ENCODE data around the gene LYST. TPM values are rescaled to one million over a fixed set of nuclear protein-coding genes. Genes with fewer than 3 reads are reported as not detected.

Gene LYST
- total and polyA plus RNA-seq, 10 of the 15 experiments (the other 5 are each of a cell fraction or from before 2014, with no cell fraction given), result 3.3 to 28.1 (median 5.6) TPM

DNA sequence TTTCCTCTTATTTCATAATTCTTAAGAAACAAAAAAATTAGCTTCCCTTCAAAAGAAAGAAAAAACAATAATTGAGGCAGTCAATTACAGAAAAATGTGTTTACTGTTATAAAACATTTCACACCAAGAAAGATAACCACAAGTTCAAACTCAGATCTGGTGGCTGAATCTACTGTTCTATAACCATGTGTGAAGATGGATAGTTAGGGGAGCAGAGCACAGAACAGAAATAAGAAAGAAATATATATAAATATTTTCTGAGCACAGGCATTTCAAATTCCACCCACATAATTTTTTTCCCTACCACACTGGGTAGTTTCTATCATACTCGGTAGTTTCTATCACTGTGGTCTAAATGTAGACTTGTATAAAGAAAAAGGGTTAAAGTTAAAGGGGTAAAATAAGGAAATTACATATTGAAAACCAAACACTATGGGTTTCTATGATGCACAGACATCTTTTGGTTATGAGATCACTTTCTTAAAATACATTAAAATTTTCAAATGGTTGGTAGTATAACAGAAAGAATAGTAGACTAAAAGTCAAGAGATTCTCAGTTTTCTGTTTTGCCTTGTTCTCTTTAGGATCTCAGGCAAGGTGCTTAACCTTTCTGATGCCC lies 10.8 kb downstream of the LYST start (continued):
- TF ChIP-seq E2F8 (IDR thresholded peaks at IDR 0.05; ENCODE audit: low read depth, partially characterized antibody) (no peak), HSF1 (IDR thresholded peaks at IDR 0.05; ENCODE audit: low read depth, low read length) (no peak), MYB (IDR thresholded peaks at IDR 0.05; ENCODE audit: borderline replicate concordance, low read depth, low read length) (no peak), ZNF592 (IDR thresholded peaks at IDR 0.05) (no peak), E2F4 (IDR thresholded peaks at IDR 0.05; ENCODE audit: low read depth, low read length) (no peak), CBX5 (IDR thresholded peaks at IDR 0.05; ENCODE audit: low read depth) (no peak), FOS (IDR thresholded peaks at IDR 0.05; ENCODE audit: borderline replicate concordance, extremely low read depth, insufficient read length) (no peak), SMC3 (IDR thresholded peaks at IDR 0.05; ENCODE audit: borderline replicate concordance, low read length) (no peak), BHLHE40 (IDR thresholded peaks at IDR 0.05; ENCODE audit: borderline replicate concordance in 1 of 2, low read depth in 2 of 2, low read length in 1 of 2) (no peak), KAT2A (conservative IDR thresholded peaks at IDR 0.05; ENCODE audit: control insufficient read depth, low read depth, low read length) (no peak), TAF1 (IDR thresholded peaks at IDR 0.05; ENCODE audit: borderline replicate concordance, low read depth, low read length) (no peak)
- TF ChIP-seq, protein P1, sequence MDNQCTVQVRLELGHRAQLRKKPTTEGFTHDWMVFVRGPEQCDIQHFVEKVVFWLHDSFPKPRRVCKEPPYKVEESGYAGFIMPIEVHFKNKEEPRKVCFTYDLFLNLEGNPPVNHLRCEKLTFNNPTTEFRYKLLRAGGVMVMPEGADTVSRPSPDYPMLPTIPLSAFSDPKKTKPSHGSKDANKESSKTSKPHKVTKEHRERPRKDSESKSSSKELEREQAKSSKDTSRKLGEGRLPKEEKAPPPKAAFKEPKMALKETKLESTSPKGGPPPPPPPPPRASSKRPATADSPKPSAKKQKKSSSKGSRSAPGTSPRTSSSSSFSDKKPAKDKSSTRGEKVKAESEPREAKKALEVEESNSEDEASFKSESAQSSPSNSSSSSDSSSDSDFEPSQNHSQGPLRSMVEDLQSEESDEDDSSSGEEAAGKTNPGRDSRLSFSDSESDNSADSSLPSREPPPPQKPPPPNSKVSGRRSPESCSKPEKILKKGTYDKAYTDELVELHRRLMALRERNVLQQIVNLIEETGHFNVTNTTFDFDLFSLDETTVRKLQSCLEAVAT (IDR thresholded peaks at IDR 0.05), result no peak
- TF ChIP-seq, protein P2, sequence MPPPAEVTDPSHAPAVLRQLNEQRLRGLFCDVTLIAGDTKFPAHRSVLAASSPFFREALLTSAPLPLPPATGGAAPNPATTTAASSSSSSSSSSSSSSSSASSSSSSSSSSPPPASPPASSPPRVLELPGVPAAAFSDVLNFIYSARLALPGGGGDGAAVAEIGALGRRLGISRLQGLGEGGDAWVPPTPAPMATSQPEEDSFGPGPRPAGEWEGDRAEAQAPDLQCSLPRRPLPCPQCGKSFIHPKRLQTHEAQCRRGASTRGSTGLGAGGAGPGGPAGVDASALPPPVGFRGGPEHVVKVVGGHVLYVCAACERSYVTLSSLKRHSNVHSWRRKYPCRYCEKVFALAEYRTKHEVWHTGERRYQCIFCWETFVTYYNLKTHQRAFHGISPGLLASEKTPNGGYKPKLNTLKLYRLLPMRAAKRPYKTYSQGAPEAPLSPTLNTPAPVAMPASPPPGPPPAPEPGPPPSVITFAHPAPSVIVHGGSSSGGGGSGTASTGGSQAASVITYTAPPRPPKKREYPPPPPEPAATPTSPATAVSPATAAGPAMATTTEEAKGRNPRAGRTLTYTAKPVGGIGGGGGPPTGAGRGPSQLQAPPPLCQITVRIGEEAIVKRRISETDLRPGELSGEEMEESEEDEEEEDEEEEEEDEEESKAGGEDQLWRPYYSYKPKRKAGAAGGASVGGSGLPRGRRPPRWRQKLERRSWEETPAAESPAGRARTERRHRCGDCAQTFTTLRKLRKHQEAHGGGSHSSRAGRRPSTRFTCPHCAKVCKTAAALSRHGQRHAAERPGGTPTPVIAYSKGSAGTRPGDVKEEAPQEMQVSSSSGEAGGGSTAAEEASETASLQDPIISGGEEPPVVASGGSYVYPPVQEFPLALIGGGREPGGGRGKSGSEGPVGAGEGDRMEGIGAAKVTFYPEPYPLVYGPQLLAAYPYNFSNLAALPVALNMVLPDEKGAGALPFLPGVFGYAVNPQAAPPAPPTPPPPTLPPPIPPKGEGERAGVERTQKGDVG (CRISPR knock-in tag; IDR thresholded peaks at IDR 0.05), result no peak
